SH-SY5Y (cell line): Measurements from ENCODE around the gene SNORC.

Source experiments
- GATA2 ChIP-seq: IDR thresholded peaks from 2 replicates; pipeline ENCODE4 v1.6.1; 2011; ENCODE audit warnings: mild to moderate bottlenecking, low read depth, low read length
- GATA3 ChIP-seq: IDR thresholded peaks from 2 replicates; pipeline ENCODE4 v1.6.1; 2011; ENCODE audit warnings: low read depth, mild to moderate bottlenecking, low read length, moderate library complexity

- TF ChIP-seq GATA2: no peak
- TF ChIP-seq GATA3: no peak
Measured at GRCh38 chr2:232887171-232887850, 17.2 kb downstream of the SNORC start.
